HCT116 (cell line): Measurements from ENCODE around the gene DDAH1. TPM values are rescaled to one million over a fixed set of nuclear protein-coding genes. Genes with fewer than 3 reads are reported as not detected.

ENCODE experiments used
- ATAC-seq: fragments of 200-7000 bp; cut with Tn5 transposase; 2 replicates; pipeline ENCODE4 v1.9.1; 2020; ENCODE audit warnings: mild to moderate bottlenecking, moderate library complexity
- BruUV-seq: library from RNA; stranded (reverse); fragments of 400-500 nt; replicated peaks from 2 replicates; lab custom pipeline; 2021; lab: Mats Ljungman, UMichigan
- CTCF ChIA-PET: fragments of 300-600 bp; sonication (Branson Sonifier 250); formaldehyde crosslinking; loops from one replicate; lab custom pipeline; 2021; ENCODE audit warnings: antibody characterized with exemption; lab: Charles Lee
- POLR2A ChIA-PET: fragments of 300-600, 350-600 bp; sonication (Branson Sonifier 250); formaldehyde crosslinking; loops from one replicate; lab custom pipeline; 2021; ENCODE audit warnings: antibody characterized with exemption; lab: Charles Lee
- RAD21 ChIA-PET, 2 experiments: fragments of 300-600 bp; sonication (Branson Sonifier 250); formaldehyde crosslinking; loops; one replicate each; lab custom pipeline; 2023; ENCODE audit warnings: low total read pairs in 2 of 2; ENCODE audit not compliant: uncharacterized antibody in 2 of 2, unreplicated experiment in 2 of 2, low non-redundant PET in 1 of 2; lab: Charles Lee
- DNase-seq: peaks from one replicate; pipeline ENCODE4 v3.0.0-alpha.2; 2010; ENCODE audit warnings: low read depth, low spot score
- H2AFZ ChIP-seq: fragments of 200-600 bp; shearing (Covaris generic), sonication (generic); 2 replicates; pipeline ENCODE4 v1.6.1; 2017; ENCODE audit warnings: low read depth, mixed run types, mixed read lengths, antibody characterized with exemption, low read length; ENCODE audit not compliant: poor library complexity, severe bottlenecking
- H3K27ac ChIP-seq: 2 replicates; pipeline ENCODE4 v1.5.1; 2012; ENCODE audit warnings: low read depth, low read length
- H3K27me3 ChIP-seq: fragments of 200-600 bp; sonication (generic); 2 replicates; pipeline ENCODE4 v1.6.1; 2016; ENCODE audit warnings: mixed run types, low read length, mixed read lengths; ENCODE audit not compliant: insufficient read depth
- H3K36me3 ChIP-seq, 2 experiments: fragments of 200-500 bp in 1 of 2; fragments of 200-600 bp in 1 of 2; sonication (Bioruptor generic) in 1 of 2; sonication (generic) in 1 of 2; 2 replicates each; pipeline versions ENCODE4 v1.5.1 to v1.6.1; 2014 to 2016; ENCODE audit warnings: low read length in 2 of 2, inconsistent platforms in 1 of 2, mixed read lengths in 1 of 2, mixed run types in 1 of 2; ENCODE audit not compliant: insufficient read depth in 2 of 2, control insufficient read depth in 1 of 2
- H3K4me1 ChIP-seq, 2 experiments: fragments of 200-600 bp in 1 of 2; sonication (generic) in 1 of 2; 2 replicates each; pipeline versions ENCODE4 v1.5.1 to v1.6.1; 2012 to 2017; ENCODE audit warnings: low read length in 2 of 2, inconsistent platforms in 1 of 2, mild to moderate bottlenecking in 1 of 2, mixed read lengths in 1 of 2, mixed run types in 1 of 2, moderate library complexity in 1 of 2; ENCODE audit not compliant: insufficient read depth in 2 of 2, control insufficient read depth in 1 of 2
- H3K4me2 ChIP-seq: fragments of 200-600 bp; sonication (generic); 2 replicates; pipeline ENCODE4 v1.6.1; 2017; ENCODE audit warnings: mixed run types, low read length, mixed read lengths
- H3K4me3 ChIP-seq, 2 experiments: fragments of 200-600 bp in 1 of 2; sonication (generic) in 1 of 2; replicated peaks in 1 of 2; 2 replicates each; pipeline ENCODE4 v1.5.1; 2011 to 2016; ENCODE audit warnings: low read length in 2 of 2, control low read depth in 1 of 2, low read depth in 1 of 2, mild to moderate bottlenecking in 1 of 2, mixed read lengths in 1 of 2, mixed run types in 1 of 2
- H3K79me2 ChIP-seq: fragments of 200-600 bp; sonication (generic); 2 replicates; pipeline ENCODE4 v1.6.1; 2017; ENCODE audit warnings: mild to moderate bottlenecking, mixed run types, low read length, moderate library complexity, mixed read lengths; ENCODE audit not compliant: insufficient read depth
- H3K9ac ChIP-seq: fragments of 200-600 bp; sonication (generic); 2 replicates; pipeline ENCODE4 v1.6.1; 2016; ENCODE audit warnings: low read length, mixed read lengths
- H3K9me2 ChIP-seq: fragments of 200-600 bp; sonication (generic), shearing (Covaris generic); 2 replicates; pipeline ENCODE4 v1.6.1; 2017; ENCODE audit warnings: mixed run types, mild to moderate bottlenecking, moderate library complexity; ENCODE audit not compliant: insufficient read depth
- H3K9me3 ChIP-seq, 2 experiments: fragments of 200-500 bp in 1 of 2; fragments of 200-600 bp in 1 of 2; sonication (Bioruptor generic) in 1 of 2; sonication (generic) in 1 of 2; 2 replicates each; pipeline ENCODE4 v1.6.1; 2014 to 2017; ENCODE audit warnings: low read length in 2 of 2, mixed read lengths in 2 of 2, inconsistent platforms in 1 of 2, low read depth in 1 of 2, mild to moderate bottlenecking in 1 of 2, mixed run types in 1 of 2, moderate library complexity in 1 of 2; ENCODE audit not compliant: control insufficient read depth in 1 of 2, insufficient read depth in 1 of 2
- H4K20me1 ChIP-seq: fragments of 200-600 bp; sonication (generic), shearing (Covaris generic); 2 replicates; pipeline ENCODE4 v1.6.1; 2017; ENCODE audit warnings: mixed run types, mild to moderate bottlenecking, moderate library complexity; ENCODE audit not compliant: insufficient read depth
- ATF3 ChIP-seq: IDR thresholded peaks from 2 replicates; pipeline ENCODE4 v1.6.1; 2012
- CEBPB ChIP-seq: IDR thresholded peaks from 2 replicates; pipeline ENCODE4 v1.6.1; 2012; ENCODE audit warnings: low read depth
- CTCF ChIP-seq, 3 experiments: fragments of 200-600 bp in 1 of 3; sonication (generic) in 1 of 3; IDR thresholded peaks in 2 of 3; conservative IDR thresholded peaks in 1 of 3; 2 replicates each; pipeline ENCODE4 v1.5.1; 2012 to 2017; ENCODE audit warnings: low read depth in 2 of 3, low read length in 2 of 3, antibody characterized with exemption in 1 of 3, borderline replicate concordance in 1 of 3, control low read depth in 1 of 3, mild to moderate bottlenecking in 1 of 3, mixed read lengths in 1 of 3, mixed run types in 1 of 3, moderate library complexity in 1 of 3; ENCODE audit not compliant: insufficient read depth in 1 of 3
- ELF1 ChIP-seq: IDR thresholded peaks from 2 replicates; pipeline ENCODE4 v1.6.1; 2012; ENCODE audit warnings: low read depth, borderline replicate concordance
- EZH2 ChIP-seq: fragments of 200-600 bp; sonication (generic); IDR thresholded peaks from 2 replicates; pipeline ENCODE4 v1.6.1; 2017; ENCODE audit warnings: antibody characterized with exemption, mixed run types
- POLR2AphosphoS5 ChIP-seq: IDR thresholded peaks from 2 replicates; pipeline ENCODE4 v1.6.1; 2011; ENCODE audit warnings: mild to moderate bottlenecking, low read depth, low read length, moderate library complexity
- SRF ChIP-seq: IDR thresholded peaks from 2 replicates; pipeline ENCODE4 v1.6.1; 2012; ENCODE audit warnings: low read depth
- ZNF274 ChIP-seq: fragments of 200-500 bp; sonication (Bioruptor generic); IDR thresholded peaks from 2 replicates; pipeline ENCODE4 v1.6.1; 2014; ENCODE audit warnings: mild to moderate bottlenecking, low read depth, low read length, inconsistent platforms
- intact Hi-C: fragments of 100-400 bp; cut with micrococcal nuclease; formaldehyde crosslinking; loops from 2 replicates; pipeline ENCODE4 v1.10.0; 2022
- total RNA-seq: library from RNA; stranded (reverse); gene quantifications from one replicate; pipeline ENCODE4 v1.2.1, GENCODE V29; 2021; ENCODE audit not compliant: unreplicated experiment

Gene DDAH1
- total RNA-seq, 1 experiment from 2014 or later, result 16.6 TPM

- TF ChIP-seq CTCF (IDR thresholded peaks at IDR 0.05 in 2 of 3, conservative IDR thresholded peaks at IDR 0.05 in 1 of 3; ENCODE audit: borderline replicate concordance in 1 of 3, insufficient read depth in 1 of 3, low read depth in 2 of 3, low read length in 2 of 3), result no peak
- no peak for TF ChIP-seq ATF3
- no peak for TF ChIP-seq SRF
- no peak for TF ChIP-seq EZH2
- no peak for TF ChIP-seq ZNF274
- no peak for TF ChIP-seq POLR2AphosphoS5
- no peak for TF ChIP-seq CEBPB
- TF ChIP-seq ELF1, result no peak
- TF ChIP-seq, all 23 proteins: peak for 0
- no peaks in the 10 kb centered on the region for H3K9me3 ChIP-seq
- no peak overlapping the region for H3K4me3 ChIP-seq
- POLR2A ChIA-PET, result no interaction called here
- no peak overlapping the region for H3K9ac ChIP-seq
- H3K36me3 ChIP-seq, result no peaks in the 10 kb centered on the region
- CTCF ChIA-PET, result no interaction called here
- RAD21 ChIA-PET, result no interaction called here
- H3K9me2 ChIP-seq, result no peaks in the 10 kb centered on the region
- H3K27ac ChIP-seq, result no peak overlapping the region
- intact Hi-C loops, result loop anchor here (10.0 kb wide), 1 partner anchor 160 kb away; no protein-coding TSS in a partner anchor
- no peaks in the 10 kb centered on the region for H3K79me2 ChIP-seq
- DNase-seq, result no peak
- no peak for ATAC-seq
- no peaks in the 10 kb centered on the region for H4K20me1 ChIP-seq
- no peak overlapping the region for H3K4me2 ChIP-seq
- no peaks in the 10 kb centered on the region for H3K27me3 ChIP-seq
- peaks cover 0 to 4% of the 10 kb centered on the region in 2 experiments; a peak in 1 of 4 replicates for H3K4me1 ChIP-seq
- H2AFZ ChIP-seq, result no peak overlapping the region
- no TSS peak for BruUV-seq
Measured at GRCh38 chr1:85504417-85504816, 39.5 kb upstream of the DDAH1 start.
